ENCODE results near the gene SPEF1.

The SPEF1 gene

DNA sequence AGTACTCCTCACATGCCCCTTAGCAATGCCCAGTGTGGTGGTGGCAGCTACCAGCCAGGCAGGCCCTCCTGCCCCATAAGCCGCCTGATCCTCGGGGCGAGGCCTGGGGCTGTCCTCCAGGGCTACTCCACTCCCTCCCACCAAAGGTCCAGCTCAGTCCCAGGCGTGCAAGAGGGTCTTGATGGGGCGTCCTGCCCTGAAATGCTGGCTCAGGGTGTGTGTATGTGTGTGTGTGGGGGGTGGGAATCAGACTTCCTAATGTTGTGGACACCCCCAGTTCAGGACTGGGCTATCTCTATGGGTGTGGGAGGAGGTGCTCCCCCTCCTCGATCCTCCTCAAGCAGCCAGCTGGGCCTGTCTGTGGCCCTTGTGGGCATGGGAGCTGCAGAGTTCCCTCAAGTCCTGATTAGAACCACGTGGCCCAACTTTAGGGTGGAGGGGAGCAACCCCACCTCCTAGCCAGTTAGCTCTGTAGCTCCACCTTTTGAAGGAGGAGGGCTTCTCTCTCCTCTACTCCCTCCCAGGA, 41.3 kb downstream of the SPEF1 start:
- Histone ChIP-seq H3K27ac (ENCODE audit: low read depth, low read length) (peak overlapping the region; percentile 55), H3K36me3 (ENCODE audit: control insufficient read depth in 5 of 5, insufficient read depth in 5 of 5, low read length in 5 of 5) (peaks cover 0 to 34% (median 27%) of the 10 kb centered on the region in 5 donors), H3K9ac (ENCODE audit: low read length in 5 of 5) (peak overlapping the region in 1 of 5 donors; percentile 61), H3K4me3 (ENCODE audit: low read depth in 1 of 5, low read length in 5 of 5) (no peak overlapping the region), H3K4me1 (ENCODE audit: control insufficient read depth in 5 of 5, insufficient read depth in 5 of 5, low read length in 5 of 5) (peaks cover 9 to 69% (median 34%) of the 10 kb centered on the region in 5 donors), H3K9me3 (ENCODE audit: control insufficient read depth in 5 of 5, low read length in 5 of 5) (no peaks in the 10 kb centered on the region), H3K27me3 (ENCODE audit: control insufficient read depth in 5 of 5, insufficient read depth in 4 of 5, low read length in 5 of 5) (no peaks in the 10 kb centered on the region)

DNA sequence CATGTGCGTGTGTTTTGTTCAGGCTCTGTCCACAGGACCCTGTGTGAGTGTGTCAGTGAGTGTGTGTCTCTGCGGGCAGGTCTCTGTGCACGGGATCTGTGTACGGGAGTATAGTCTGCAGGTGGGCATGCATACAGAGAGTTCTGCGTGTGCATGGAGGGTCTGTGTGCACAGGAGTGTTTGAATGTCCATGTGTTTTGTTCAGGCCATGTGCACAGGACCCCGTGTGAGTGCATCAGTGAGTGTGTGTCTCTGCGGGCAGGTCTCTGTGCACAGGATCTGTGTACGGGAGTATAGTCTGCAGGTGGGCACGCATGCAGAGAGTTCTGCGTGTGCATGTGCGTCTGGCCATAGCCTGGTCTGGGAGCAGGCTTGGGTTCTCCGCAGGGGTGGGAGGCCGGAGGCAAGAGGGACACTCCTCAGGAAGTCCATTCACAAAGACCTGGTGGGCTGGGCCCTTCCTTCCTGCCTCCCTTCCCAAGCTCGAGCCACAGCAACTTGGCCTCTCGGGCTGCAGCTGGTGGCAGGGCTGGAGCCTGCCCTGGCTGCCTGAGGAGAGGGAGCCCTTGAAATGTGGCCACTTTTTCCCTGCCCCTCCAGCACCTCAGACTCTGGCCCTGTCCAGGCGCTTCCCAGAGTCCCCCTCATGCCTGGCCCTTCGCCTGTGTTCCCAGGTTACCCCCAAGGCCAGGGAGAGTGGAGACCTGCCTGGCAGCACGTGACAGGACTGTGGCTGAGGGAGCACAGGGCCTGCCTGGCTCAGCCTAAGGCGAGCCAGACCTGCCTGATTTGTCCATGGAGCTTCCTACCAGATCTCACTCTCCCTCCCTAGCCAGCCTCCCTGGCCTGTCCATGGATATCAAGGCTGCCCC, 42.0 kb downstream of the SPEF1 start:
- Histone ChIP-seq H3K27me3 (ENCODE audit: control insufficient read depth in 5 of 5, insufficient read depth in 4 of 5, low read length in 5 of 5) (no peaks in the 10 kb centered on the region), H3K4me1 (ENCODE audit: control insufficient read depth in 5 of 5, insufficient read depth in 5 of 5, low read length in 5 of 5) (peaks cover 9 to 70% (median 37%) of the 10 kb centered on the region in 5 donors), H3K27ac (ENCODE audit: low read depth, low read length) (peak overlapping the region; percentile 55), H3K9me3 (ENCODE audit: control insufficient read depth in 5 of 5, low read length in 5 of 5) (no peaks in the 10 kb centered on the region), H3K36me3 (ENCODE audit: control insufficient read depth in 5 of 5, insufficient read depth in 5 of 5, low read length in 5 of 5) (peaks cover 0 to 28% (median 27%) of the 10 kb centered on the region in 5 donors), H3K4me3 (ENCODE audit: low read depth in 1 of 5, low read length in 5 of 5) (peak overlapping the region in 2 of 5 donors; percentile 7 to 30), H3K9ac (ENCODE audit: low read length in 5 of 5) (peak overlapping the region in 1 of 5 donors; percentile 61)

DNA sequence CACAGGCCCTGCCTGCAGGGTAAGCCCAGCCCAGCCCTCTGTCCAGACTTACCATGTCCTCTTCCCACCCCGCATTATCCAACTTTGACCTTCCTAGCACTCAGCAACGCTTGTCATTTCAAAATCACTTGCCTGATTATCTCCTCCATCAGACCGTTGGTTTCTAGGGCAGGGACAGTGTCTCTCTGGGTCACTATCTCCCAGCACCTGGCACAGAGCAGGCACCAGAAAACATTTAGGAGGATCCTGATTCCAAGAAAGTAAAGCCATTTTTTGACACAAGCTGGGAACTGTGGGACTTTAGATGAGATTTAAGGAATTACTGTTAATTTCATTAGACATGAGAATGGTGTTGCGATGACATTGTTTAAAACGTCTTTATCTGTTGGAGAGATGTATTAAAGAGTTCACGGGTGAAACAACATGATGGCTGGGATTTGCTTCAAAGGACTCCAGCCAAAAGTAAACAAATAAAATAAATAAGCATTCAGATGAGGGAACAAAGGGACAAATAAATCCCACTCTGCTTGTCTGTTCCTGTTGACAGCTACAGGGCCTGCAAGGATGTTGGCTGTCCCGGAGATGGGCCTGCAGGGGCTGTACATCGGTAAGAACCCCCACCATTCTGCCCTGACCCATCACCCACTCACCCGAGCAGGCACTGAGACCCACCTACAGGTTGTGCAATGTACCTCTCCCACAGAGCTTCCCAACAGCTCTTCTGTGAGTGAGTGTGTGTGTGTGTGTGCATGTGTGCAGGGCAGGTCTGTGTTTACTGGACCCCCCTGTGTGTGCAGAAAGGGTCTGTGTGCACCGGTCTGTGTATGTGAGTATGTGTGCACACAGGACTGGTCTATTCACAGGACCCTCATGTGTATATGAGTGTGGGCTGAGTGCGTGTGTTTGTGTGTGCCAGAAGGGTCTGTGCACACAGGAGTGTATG, 42.9 kb downstream of the SPEF1 start:
- Histone ChIP-seq H3K4me1 (ENCODE audit: control insufficient read depth in 5 of 5, insufficient read depth in 5 of 5, low read length in 5 of 5) (peaks cover 9 to 77% (median 45%) of the 10 kb centered on the region in 5 donors), H3K27ac (ENCODE audit: low read depth, low read length) (no peak overlapping the region), H3K9ac (ENCODE audit: low read length in 5 of 5) (peak overlapping the region in 1 of 5 donors; percentile 30), H3K27me3 (ENCODE audit: control insufficient read depth in 5 of 5, insufficient read depth in 4 of 5, low read length in 5 of 5) (peaks cover 0 to 7% (median under 1%) of the 10 kb centered on the region in 5 donors), H3K9me3 (ENCODE audit: control insufficient read depth in 5 of 5, low read length in 5 of 5) (no peaks in the 10 kb centered on the region), H3K4me3 (ENCODE audit: low read depth in 1 of 5, low read length in 5 of 5) (peak overlapping the region in 2 of 5 donors; percentile 7 to 30), H3K36me3 (ENCODE audit: control insufficient read depth in 5 of 5, insufficient read depth in 5 of 5, low read length in 5 of 5) (peaks cover 0 to 23% (median 22%) of the 10 kb centered on the region in 5 donors)

DNA sequence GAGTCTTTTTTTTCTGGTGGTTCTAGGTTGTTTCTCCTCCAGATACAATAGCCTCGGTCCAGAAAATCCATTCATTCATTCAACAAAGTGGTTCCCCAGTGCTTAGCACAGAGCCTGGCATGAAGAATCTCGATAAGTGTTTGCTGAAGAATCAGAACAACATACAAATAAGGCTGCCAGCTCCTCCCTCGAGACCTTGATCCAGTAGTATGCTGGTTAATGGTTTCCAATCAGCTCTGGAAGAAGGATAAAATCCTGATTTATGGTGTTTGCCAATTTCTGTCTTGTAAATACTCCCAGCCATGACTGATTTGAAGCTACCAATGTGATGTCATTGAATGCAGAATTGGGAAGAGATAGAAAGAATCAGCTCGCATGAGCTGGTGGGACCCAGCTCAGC, 45.5 kb downstream of the SPEF1 start:
- H3K9ac ChIP-seq (ENCODE audit: low read length in 5 of 5) = no peak overlapping the region
- no peak overlapping the region for H3K4me3 ChIP-seq (ENCODE audit: low read depth in 1 of 5, low read length in 5 of 5)
- peaks cover 0 to 20% (median 16%) of the 10 kb centered on the region in 5 donors for H3K36me3 ChIP-seq (ENCODE audit: control insufficient read depth in 5 of 5, insufficient read depth in 5 of 5, low read length in 5 of 5)
- peaks cover 0 to 21% (median 10%) of the 10 kb centered on the region in 5 donors for H3K27me3 ChIP-seq (ENCODE audit: control insufficient read depth in 5 of 5, insufficient read depth in 4 of 5, low read length in 5 of 5)
- no peak overlapping the region for H3K27ac ChIP-seq (ENCODE audit: low read depth, low read length)
- H3K9me3 ChIP-seq (ENCODE audit: control insufficient read depth in 5 of 5, low read length in 5 of 5) = no peaks in the 10 kb centered on the region
- peaks cover 9 to 87% (median 55%) of the 10 kb centered on the region in 5 donors for H3K4me1 ChIP-seq (ENCODE audit: control insufficient read depth in 5 of 5, insufficient read depth in 5 of 5, low read length in 5 of 5)

DNA sequence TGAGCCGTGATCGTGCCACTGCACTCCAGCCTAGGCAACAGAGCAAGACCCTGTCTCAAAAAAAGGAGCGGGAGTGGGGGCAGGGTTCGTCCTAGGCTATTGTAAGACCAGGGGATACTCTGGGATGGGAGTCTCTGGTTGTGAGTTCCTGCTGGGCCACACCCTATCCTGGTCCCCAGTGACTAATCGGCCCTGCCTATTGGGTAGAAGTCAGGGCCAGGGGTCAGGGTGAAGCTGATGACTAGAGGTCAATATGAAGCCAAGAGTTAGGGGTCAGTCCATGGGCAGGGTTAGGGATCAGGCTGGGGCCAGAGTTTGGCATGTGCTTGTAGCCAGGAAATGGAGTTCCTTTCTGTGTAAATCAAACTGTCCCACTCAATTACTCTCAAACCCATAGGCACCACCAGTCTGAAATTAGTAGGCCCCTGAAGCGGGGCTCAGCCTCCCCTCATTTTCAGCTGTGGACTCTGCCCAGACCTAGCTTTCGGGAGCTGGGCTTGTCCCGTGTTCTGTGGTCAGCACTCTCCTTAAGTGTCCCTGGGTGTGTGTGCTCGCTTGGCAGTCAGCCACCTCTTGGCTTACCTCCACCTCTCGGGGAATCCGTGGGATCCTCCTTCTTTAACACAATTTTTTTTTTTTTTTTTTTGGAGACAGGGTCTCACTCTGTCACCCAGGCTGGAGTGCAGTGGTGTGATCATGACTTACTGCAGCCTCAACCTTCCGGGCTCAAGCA, 47.0 kb downstream of the SPEF1 start:
- Histone ChIP-seq H3K4me1 (ENCODE audit: control insufficient read depth in 5 of 5, insufficient read depth in 5 of 5, low read length in 5 of 5) (peaks cover 9 to 87% (median 54%) of the 10 kb centered on the region in 5 donors), H3K36me3 (ENCODE audit: control insufficient read depth in 5 of 5, insufficient read depth in 5 of 5, low read length in 5 of 5) (peaks cover 0 to 15% (median 6%) of the 10 kb centered on the region in 5 donors), H3K27ac (ENCODE audit: low read depth, low read length) (peak overlapping the region; percentile 70)

GRCh38 chr20:3733119-3733995, 47.9 kb downstream of the SPEF1 start:
- Histone ChIP-seq H3K4me1 (ENCODE audit: control insufficient read depth in 5 of 5, insufficient read depth in 5 of 5, low read length in 5 of 5) (peaks cover 6 to 87% (median 54%) of the 10 kb centered on the region in 5 donors), H3K36me3 (ENCODE audit: control insufficient read depth in 5 of 5, insufficient read depth in 5 of 5, low read length in 5 of 5) (peaks cover 0 to 11% (median 0%) of the 10 kb centered on the region in 5 donors), H3K9me3 (ENCODE audit: control insufficient read depth in 5 of 5, low read length in 5 of 5) (no peaks in the 10 kb centered on the region), H3K27ac (ENCODE audit: low read depth, low read length) (peak overlapping the region; percentile 70), H3K9ac (ENCODE audit: low read length in 5 of 5) (peak overlapping the region in 3 of 5 donors; percentile 50 to 71 (median 63)), H3K27me3 (ENCODE audit: control insufficient read depth in 5 of 5, insufficient read depth in 4 of 5, low read length in 5 of 5) (peaks cover 7 to 24% (median 19%) of the 10 kb centered on the region in 5 donors), H3K4me3 (ENCODE audit: low read depth in 1 of 5, low read length in 5 of 5) (peak overlapping the region; percentile 39 to 81 (median 68))

More for the DNA sequence above, 47.0 kb downstream of the SPEF1 start:
- peak overlapping the region in 2 of 5 donors; percentile 50 to 71 for H3K9ac ChIP-seq (ENCODE audit: low read length in 5 of 5)
- H3K9me3 ChIP-seq (ENCODE audit: control insufficient read depth in 5 of 5, low read length in 5 of 5) = no peaks in the 10 kb centered on the region
- H3K27me3 ChIP-seq (ENCODE audit: control insufficient read depth in 5 of 5, insufficient read depth in 4 of 5, low read length in 5 of 5) = peaks cover 0 to 22% (median 16%) of the 10 kb centered on the region in 5 donors
- H3K4me3 ChIP-seq (ENCODE audit: low read depth in 1 of 5, low read length in 5 of 5) = peak overlapping the region in 4 of 5 donors; percentile 55 to 81 (median 72)

GRCh38 chr20:3732327-3733118, 48.7 kb downstream of the SPEF1 start, which contains the start of gene HSPA12B:
TSS of gene HSPA12B (plus strand) at chr20:3732685. CDS start at chr20:3738675, 5,990 bp downstream.
- Histone ChIP-seq H3K4me1 (ENCODE audit: control insufficient read depth in 5 of 5, insufficient read depth in 5 of 5, low read length in 5 of 5) (peaks cover 5 to 87% (median 56%) of the 10 kb centered on the region in 5 donors), H3K9me3 (ENCODE audit: control insufficient read depth in 5 of 5, low read length in 5 of 5) (no peaks in the 10 kb centered on the region), H3K27ac (ENCODE audit: low read depth, low read length) (peak within 1 kb of the TSS; percentile 70), H3K9ac (ENCODE audit: low read length in 5 of 5) (peak within 1 kb of the TSS in 3 of 5 donors; percentile 50 to 71 (median 63)), H3K4me3 (ENCODE audit: low read depth in 1 of 5, low read length in 5 of 5) (peak within 1 kb of the TSS; percentile 39 to 81 (median 68)), H3K27me3 (ENCODE audit: control insufficient read depth in 5 of 5, insufficient read depth in 4 of 5, low read length in 5 of 5) (peaks cover 8 to 26% (median 24%) of the 10 kb centered on the region in 5 donors), H3K36me3 (ENCODE audit: control insufficient read depth in 5 of 5, insufficient read depth in 5 of 5, low read length in 5 of 5) (peaks cover 0 to 11% (median 0%) of the 10 kb centered on the region in 5 donors)

GRCh38 chr20:3731944-3732326, 49.3 kb downstream of the SPEF1 start:
- H3K27me3 ChIP-seq (ENCODE audit: control insufficient read depth in 5 of 5, insufficient read depth in 4 of 5, low read length in 5 of 5) = peaks cover 8 to 26% (median 24%) of the 10 kb centered on the region in 5 donors
- peaks cover 0 to 11% (median 0%) of the 10 kb centered on the region in 5 donors for H3K36me3 ChIP-seq (ENCODE audit: control insufficient read depth in 5 of 5, insufficient read depth in 5 of 5, low read length in 5 of 5)
- H3K4me1 ChIP-seq (ENCODE audit: control insufficient read depth in 5 of 5, insufficient read depth in 5 of 5, low read length in 5 of 5) = peaks cover 5 to 87% (median 53%) of the 10 kb centered on the region in 5 donors
- no peak overlapping the region for H3K4me3 ChIP-seq (ENCODE audit: low read depth in 1 of 5, low read length in 5 of 5)
- no peaks in the 10 kb centered on the region for H3K9me3 ChIP-seq (ENCODE audit: control insufficient read depth in 5 of 5, low read length in 5 of 5)
- H3K27ac ChIP-seq (ENCODE audit: low read depth, low read length) = peak overlapping the region; percentile 65
- H3K9ac ChIP-seq (ENCODE audit: low read length in 5 of 5) = peak overlapping the region in 1 of 5 donors; percentile 46
